ENCODE results near the gene MAB21L3. TPM values are rescaled to one million over a fixed set of nuclear protein-coding genes. Genes with fewer than 3 reads are reported as not detected.

MAB21L3 gene
- total RNA-seq, 1 experiment from 2014 or later: not detected

DNA sequence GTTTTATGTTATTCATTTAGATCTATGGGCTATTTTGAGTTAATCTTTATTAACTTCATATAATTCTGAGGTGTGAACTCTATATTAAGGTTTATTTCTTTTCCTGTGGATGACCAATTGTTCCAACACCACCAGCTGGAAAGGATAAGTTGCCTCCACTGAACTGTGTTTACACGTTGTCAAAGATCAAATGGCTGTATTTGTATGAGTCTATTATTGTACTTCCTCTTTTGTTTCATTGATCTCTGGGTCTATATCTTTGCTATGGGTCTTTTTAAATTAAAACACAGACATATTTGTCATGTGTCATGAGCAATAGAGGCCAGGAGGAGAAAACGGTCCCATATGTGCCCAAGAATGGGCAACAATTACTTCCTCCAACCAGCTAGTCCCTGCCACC, 5.2 kb upstream of the MAB21L3 start:
- Histone ChIP-seq H3K79me1 (ENCODE audit: insufficient read depth, low read depth, low read length, poor library complexity, severe bottlenecking) (no peaks in the 10 kb centered on the region), H4K91ac (ENCODE audit: insufficient read length, low read depth, low read length) (no peak overlapping the region), H3K27me3 (ENCODE audit: insufficient read depth, low read length) (no peaks in the 10 kb centered on the region), H4K8ac (replicated peaks; ENCODE audit: insufficient read length, low read depth, low read length) (no peak overlapping the region), H4K20me1 (ENCODE audit: control insufficient read depth, insufficient read depth, insufficient read length) (no peaks in the 10 kb centered on the region), H2BK120ac (ENCODE audit: low read depth, low read length, poor library complexity, severe bottlenecking) (no peak overlapping the region), H2AK5ac (ENCODE audit: insufficient read length, low read length) (no peak overlapping the region), H3K27ac (ENCODE audit: insufficient read length, low read depth, low read length) (no peak overlapping the region), H2BK20ac (ENCODE audit: low read depth, low read length, poor library complexity, severe bottlenecking) (no peak overlapping the region), H3K23me2 (ENCODE audit: insufficient read length, low read depth, low read length, poor library complexity, severe bottlenecking) (no peaks in the 10 kb centered on the region), H2AFZ (ENCODE audit: low read length) (no peak overlapping the region), H2BK12ac (ENCODE audit: insufficient read length, low read depth, low read length) (no peak overlapping the region), H3K4ac (ENCODE audit: low read depth, low read length) (no peak overlapping the region), H3K14ac (ENCODE audit: insufficient read depth, low read length) (no peak overlapping the region), H3K56ac (ENCODE audit: insufficient read length, low read depth, low read length) (no peak overlapping the region), H2BK15ac (ENCODE audit: low read depth, low read length) (no peak overlapping the region), H3T11ph (ENCODE audit: low read length) (no peak overlapping the region), H3K4me1 (ENCODE audit: insufficient read depth, low read length) (no peaks in the 10 kb centered on the region), H3K79me2 (ENCODE audit: insufficient read depth, low read length) (no peaks in the 10 kb centered on the region), H3K4me2 (ENCODE audit: insufficient read depth, insufficient read length, low read length) (no peak overlapping the region), H3K9ac (ENCODE audit: extremely low read depth, insufficient read length, low read length) (no peak overlapping the region), H3K23ac (ENCODE audit: insufficient read length, low read depth, low read length) (no peak overlapping the region), H3K9me3 (ENCODE audit: control insufficient read depth, low read depth, low read length) (no peaks in the 10 kb centered on the region), H2BK5ac (ENCODE audit: insufficient read length, low read length) (no peak overlapping the region), H3K18ac (ENCODE audit: insufficient read length, low read depth, low read length) (no peak overlapping the region), H4K5ac (ENCODE audit: insufficient read length, low read depth, low read length) (no peak overlapping the region)
- DNase-seq: no peak
- Mint-ChIP-seq H3K27me3 (ENCODE audit: low read depth) (no peaks in the 10 kb centered on the region; the same call in 1 of the 2 replicates), H3K4me3 (no peak overlapping the region), H3K9me3 (no peaks in the 10 kb centered on the region), H3K4me1 (peaks cover under 1 to 3% of the 10 kb centered on the region in 2 experiments; a peak in 2 of 4 replicates), H3K27ac (no peak overlapping the region), H3K36me3 (ENCODE audit: insufficient read depth in 1 of 3, low read depth in 3 of 3) (no peaks in the 10 kb centered on the region)
- no CpG with 5 or more reads among the region's 2 CpGs for WGBS (ENCODE audit: extremely low coverage, insufficient read length, low lambda C conversion rate)
- TF ChIP-seq, protein P1, sequence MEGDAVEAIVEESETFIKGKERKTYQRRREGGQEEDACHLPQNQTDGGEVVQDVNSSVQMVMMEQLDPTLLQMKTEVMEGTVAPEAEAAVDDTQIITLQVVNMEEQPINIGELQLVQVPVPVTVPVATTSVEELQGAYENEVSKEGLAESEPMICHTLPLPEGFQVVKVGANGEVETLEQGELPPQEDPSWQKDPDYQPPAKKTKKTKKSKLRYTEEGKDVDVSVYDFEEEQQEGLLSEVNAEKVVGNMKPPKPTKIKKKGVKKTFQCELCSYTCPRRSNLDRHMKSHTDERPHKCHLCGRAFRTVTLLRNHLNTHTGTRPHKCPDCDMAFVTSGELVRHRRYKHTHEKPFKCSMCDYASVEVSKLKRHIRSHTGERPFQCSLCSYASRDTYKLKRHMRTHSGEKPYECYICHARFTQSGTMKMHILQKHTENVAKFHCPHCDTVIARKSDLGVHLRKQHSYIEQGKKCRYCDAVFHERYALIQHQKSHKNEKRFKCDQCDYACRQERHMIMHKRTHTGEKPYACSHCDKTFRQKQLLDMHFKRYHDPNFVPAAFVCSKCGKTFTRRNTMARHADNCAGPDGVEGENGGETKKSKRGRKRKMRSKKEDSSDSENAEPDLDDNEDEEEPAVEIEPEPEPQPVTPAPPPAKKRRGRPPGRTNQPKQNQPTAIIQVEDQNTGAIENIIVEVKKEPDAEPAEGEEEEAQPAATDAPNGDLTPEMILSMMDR (conservative IDR thresholded peaks at IDR 0.05): no peak
